NT2/D1 (cell line): ENCODE results near the gene PIR.

Source experiments
- SUZ12 ChIP-seq: IDR thresholded peaks from 2 replicates; pipeline ENCODE4 v1.6.1; 2011; ENCODE audit not compliant: insufficient read length, insufficient read depth; ENCODE audit errors: extremely low read depth
- YY1 ChIP-seq: IDR thresholded peaks from 2 replicates; pipeline ENCODE4 v1.6.1; 2011; ENCODE audit not compliant: insufficient read length, insufficient read depth

DNA sequence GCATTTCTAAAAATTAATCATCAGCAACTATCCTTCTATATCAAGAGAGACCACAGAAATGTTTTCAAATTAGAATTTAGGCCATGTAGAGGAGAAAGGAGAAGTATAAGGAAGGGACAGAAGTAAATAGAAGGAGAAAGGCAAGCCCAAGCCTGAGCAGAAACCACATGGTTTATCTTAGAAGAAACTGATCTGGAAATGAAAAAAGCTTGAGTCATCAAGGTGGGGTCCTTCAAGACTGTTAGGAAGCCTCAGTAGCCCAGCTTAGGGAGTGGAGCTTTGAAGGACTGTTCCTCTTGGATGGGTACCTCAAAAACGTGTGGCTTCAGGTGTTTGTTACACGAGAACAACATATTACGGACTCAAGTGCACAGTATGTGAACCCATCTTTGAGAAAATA, 12.0 kb upstream of the PIR start:
- TF ChIP-seq SUZ12, result no peak
- TF ChIP-seq YY1, result no peak
